C4-2B (cell line): ENCODE data around the gene PFDN4.

Source experiments
- CTCF ChIP-seq: fragments of 450-650 bp; conservative IDR thresholded peaks from 2 replicates; pipeline ENCODE4 v1.5.1; 2017; ENCODE audit warnings: mild to moderate bottlenecking
- ZFX ChIP-seq: fragments of 450-650 bp; IDR thresholded peaks from 2 replicates; pipeline ENCODE4 v1.6.1; 2017

- TF ChIP-seq CTCF (no peak), ZFX (no peak)
Observed at GRCh38 chr20:54255157-54255556, 47.3 kb downstream of the PFDN4 start.
